ENCODE measurements around the gene GPER1.

GPER1 gene

GRCh38 chr7:1091644-1092027 is 3.7 kb downstream of the GPER1 start:
- Histone ChIP-seq H3K36me3 (ENCODE audit: control insufficient read depth, insufficient read depth, low read length) (peaks cover 5% of the 10 kb centered on the region), H3K27me3 (replicated peaks; ENCODE audit: control insufficient read depth, insufficient read depth, low read length) (no peaks in the 10 kb centered on the region), H3K4me3 (replicated peaks; ENCODE audit: low read depth, low read length) (no peak overlapping the region)
- no peak for TF ChIP-seq CTCF (IDR thresholded peaks at IDR 0.05; ENCODE audit: insufficient read depth, low read length, poor library complexity, severe bottlenecking)
- DNase-seq (ENCODE audit: extremely low read depth, insufficient read length), result no peak

- Histone ChIP-seq H3K4me3 (replicated peaks; ENCODE audit: low read depth, low read length) (no peak overlapping the region), H3K27me3 (replicated peaks; ENCODE audit: control insufficient read depth, insufficient read depth, low read length) (no peaks in the 10 kb centered on the region), H3K36me3 (ENCODE audit: control insufficient read depth, insufficient read depth, low read length) (peaks cover 5% of the 10 kb centered on the region)
- no peak for DNase-seq (ENCODE audit: extremely low read depth, insufficient read length)
- no peak for TF ChIP-seq CTCF (IDR thresholded peaks at IDR 0.05; ENCODE audit: insufficient read depth, low read length, poor library complexity, severe bottlenecking)
These were observed 4.3 kb downstream of the GPER1 start for GRCh38 chr7:1092161-1092632.

- DNase-seq (ENCODE audit: extremely low read depth, insufficient read length), result no peak
- Histone ChIP-seq H3K36me3 (ENCODE audit: control insufficient read depth, insufficient read depth, low read length) (peaks cover 5% of the 10 kb centered on the region; the same call in 1 of the 2 replicates), H3K27me3 (replicated peaks; ENCODE audit: control insufficient read depth, insufficient read depth, low read length) (no peaks in the 10 kb centered on the region), H3K4me3 (replicated peaks; ENCODE audit: low read depth, low read length) (no peak overlapping the region)
- TF ChIP-seq CTCF (IDR thresholded peaks at IDR 0.05; ENCODE audit: insufficient read depth, low read length, poor library complexity, severe bottlenecking), result no peak
These were observed 5.0 kb downstream of the GPER1 start for GRCh38 chr7:1092806-1093501.

- Histone ChIP-seq H3K4me3 (replicated peaks; ENCODE audit: low read depth, low read length) (no peak overlapping the region), H3K36me3 (ENCODE audit: control insufficient read depth, insufficient read depth, low read length) (peaks cover 5% of the 10 kb centered on the region; the same call in 1 of the 2 replicates), H3K27me3 (replicated peaks; ENCODE audit: control insufficient read depth, insufficient read depth, low read length) (no peaks in the 10 kb centered on the region)
- no peak for DNase-seq (ENCODE audit: extremely low read depth, insufficient read length)
- TF ChIP-seq CTCF (IDR thresholded peaks at IDR 0.05; ENCODE audit: insufficient read depth, low read length, poor library complexity, severe bottlenecking), result no peak
These were observed 5.6 kb downstream of the GPER1 start for GRCh38 chr7:1093502-1093843.

- Histone ChIP-seq H3K4me3 (replicated peaks; ENCODE audit: low read depth, low read length) (no peak overlapping the region), H3K36me3 (ENCODE audit: control insufficient read depth, insufficient read depth, low read length) (peaks cover 5% of the 10 kb centered on the region; the same call in 1 of the 2 replicates), H3K27me3 (replicated peaks; ENCODE audit: control insufficient read depth, insufficient read depth, low read length) (no peaks in the 10 kb centered on the region)
- no peak for DNase-seq (ENCODE audit: extremely low read depth, insufficient read length)
- TF ChIP-seq CTCF (IDR thresholded peaks at IDR 0.05; ENCODE audit: insufficient read depth, low read length, poor library complexity, severe bottlenecking), result no peak
These were observed 6.1 kb downstream of the GPER1 start for GRCh38 chr7:1093916-1094508.

Measured in GM06990 (cell line).